GM12873 (cell line): ENCODE results near the gene CACNA1D.

Experiments
- TF ChIP-seq, protein P1 (sequence below): IDR thresholded peaks from 2 replicates; pipeline ENCODE4 v1.5.1; 2012; ENCODE audit warnings: low read depth, mild to moderate bottlenecking, moderate library complexity, low read length, control low read depth; ENCODE audit not compliant: insufficient read depth; ENCODE audit errors: missing control alignments

Gene CACNA1D

DNA sequence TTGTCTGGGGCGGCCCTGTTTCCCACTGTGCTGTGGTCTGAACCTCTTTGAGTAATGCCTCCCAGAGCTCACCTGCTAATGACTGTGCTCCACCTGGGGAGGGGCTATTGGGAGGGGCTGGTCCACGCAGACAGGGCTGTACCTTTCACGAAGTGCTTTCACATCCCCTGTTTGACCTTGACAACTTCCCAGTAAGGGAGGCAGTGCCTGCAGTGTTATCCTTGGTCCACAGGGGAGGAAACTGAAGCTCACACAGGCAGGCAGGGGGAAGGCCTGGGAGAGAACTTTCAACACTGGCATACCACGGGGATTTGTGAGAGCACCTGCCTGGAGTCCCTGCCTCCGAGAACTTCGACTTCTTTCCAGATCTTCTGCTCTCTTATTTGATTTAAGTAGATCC lies 91.2 kb downstream of the CACNA1D start:
- TF ChIP-seq, protein P1, sequence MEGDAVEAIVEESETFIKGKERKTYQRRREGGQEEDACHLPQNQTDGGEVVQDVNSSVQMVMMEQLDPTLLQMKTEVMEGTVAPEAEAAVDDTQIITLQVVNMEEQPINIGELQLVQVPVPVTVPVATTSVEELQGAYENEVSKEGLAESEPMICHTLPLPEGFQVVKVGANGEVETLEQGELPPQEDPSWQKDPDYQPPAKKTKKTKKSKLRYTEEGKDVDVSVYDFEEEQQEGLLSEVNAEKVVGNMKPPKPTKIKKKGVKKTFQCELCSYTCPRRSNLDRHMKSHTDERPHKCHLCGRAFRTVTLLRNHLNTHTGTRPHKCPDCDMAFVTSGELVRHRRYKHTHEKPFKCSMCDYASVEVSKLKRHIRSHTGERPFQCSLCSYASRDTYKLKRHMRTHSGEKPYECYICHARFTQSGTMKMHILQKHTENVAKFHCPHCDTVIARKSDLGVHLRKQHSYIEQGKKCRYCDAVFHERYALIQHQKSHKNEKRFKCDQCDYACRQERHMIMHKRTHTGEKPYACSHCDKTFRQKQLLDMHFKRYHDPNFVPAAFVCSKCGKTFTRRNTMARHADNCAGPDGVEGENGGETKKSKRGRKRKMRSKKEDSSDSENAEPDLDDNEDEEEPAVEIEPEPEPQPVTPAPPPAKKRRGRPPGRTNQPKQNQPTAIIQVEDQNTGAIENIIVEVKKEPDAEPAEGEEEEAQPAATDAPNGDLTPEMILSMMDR = no peak

- TF ChIP-seq, protein P1 = no peak
Observed at GRCh38 chr3:53588122-53588521, 93.7 kb downstream of the CACNA1D start.

- TF ChIP-seq, protein P1 = no peak
Observed at GRCh38 chr3:53589201-53589600, 94.8 kb downstream of the CACNA1D start.

DNA sequence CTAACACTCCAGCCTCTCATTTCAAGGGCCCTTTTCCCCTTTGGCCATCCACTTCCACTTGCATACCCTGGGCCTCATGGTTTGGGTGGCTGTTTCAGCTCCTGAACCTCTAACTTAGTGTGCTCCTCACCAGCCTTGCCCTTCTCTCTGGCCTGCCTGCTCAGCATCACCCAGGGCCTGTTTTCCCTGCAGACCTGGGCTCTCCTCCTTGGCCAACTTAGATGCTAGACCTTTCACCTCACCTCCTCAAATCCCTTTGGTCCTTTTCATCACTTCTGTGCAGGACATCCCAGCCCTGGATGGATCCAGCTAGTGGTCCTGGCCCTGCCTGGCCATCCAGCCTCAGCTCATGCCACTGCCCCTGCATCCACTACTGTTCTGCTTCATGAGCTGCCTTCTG lies 95.4 kb downstream of the CACNA1D start:
- TF ChIP-seq, protein P1 = no peak

DNA sequence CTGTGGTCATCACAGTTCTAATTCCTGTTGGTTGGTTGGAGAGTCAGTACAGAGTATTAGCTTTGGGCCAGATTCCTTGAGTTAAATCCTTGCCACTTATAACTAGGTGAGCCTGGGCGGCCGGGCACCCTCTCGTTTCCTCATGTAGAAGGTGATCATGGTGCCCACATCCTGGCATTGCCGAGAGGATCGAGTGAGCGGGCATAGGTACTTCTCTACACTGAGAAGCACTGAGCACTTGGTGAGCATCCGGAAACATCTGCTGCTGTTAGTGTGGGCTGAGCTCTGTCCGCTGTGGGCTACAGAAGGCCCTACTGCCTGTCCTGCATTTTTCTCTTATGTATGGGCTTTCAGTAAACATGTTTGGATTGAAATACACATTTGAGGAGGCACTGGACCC lies 96.2 kb downstream of the CACNA1D start:
- TF ChIP-seq, protein P1 = no peak

- TF ChIP-seq, protein P1 = no peak
Observed at GRCh38 chr3:53591646-53592045, 97.2 kb downstream of the CACNA1D start.

- TF ChIP-seq, protein P1 = no peak
Observed at GRCh38 chr3:53592862-53593261, 98.5 kb downstream of the CACNA1D start.
